GM23338 (cell line): ENCODE measurements around the gene SPRR1B. TPM values are rescaled to one million over a fixed set of nuclear protein-coding genes. Genes with fewer than 3 reads are reported as not detected.

ENCODE experiments used
- ATAC-seq: fragments of 200-7000 bp; cut with Tn5 transposase; 3 replicates; pipeline ENCODE4 v1.9.1; 2020
- DNase-seq: peaks from one replicate; pipeline ENCODE4 v3.0.0-alpha.2; 2015; ENCODE audit warnings: low spot score
- H2AFZ ChIP-seq: fragments of 200-600 bp; sonication (generic); 2 replicates; pipeline ENCODE4 v1.8.0; 2016; ENCODE audit warnings: antibody characterized with exemption, mild to moderate bottlenecking, moderate library complexity
- H3F3A ChIP-seq: fragments of 200-600 bp; sonication (generic); replicated peaks from 2 replicates; pipeline ENCODE4 v1.8.0; 2017; ENCODE audit warnings: antibody characterized with exemption, mixed run types, low read depth
- H3K27ac ChIP-seq: fragments of 200-600 bp; sonication (generic); 2 replicates; pipeline ENCODE4 v1.6.1; 2016; ENCODE audit warnings: low read depth
- H3K27me3 ChIP-seq: fragments of 200-600 bp; sonication (generic); 2 replicates; pipeline ENCODE4 v1.8.0; 2016; ENCODE audit warnings: mild to moderate bottlenecking, mixed run types, moderate library complexity; ENCODE audit not compliant: insufficient read depth
- H3K36me3 ChIP-seq: fragments of 200-600 bp; sonication (generic); 2 replicates; pipeline ENCODE4 v1.8.0; 2016; ENCODE audit warnings: mild to moderate bottlenecking; ENCODE audit not compliant: insufficient read depth
- H3K4me1 ChIP-seq: fragments of 200-600 bp; sonication (generic); 2 replicates; pipeline ENCODE4 v1.8.0; 2016; ENCODE audit warnings: mild to moderate bottlenecking, moderate library complexity; ENCODE audit not compliant: insufficient read depth
- H3K4me2 ChIP-seq: fragments of 200-600 bp; sonication (generic); 2 replicates; pipeline ENCODE4 v1.7.1; 2017; ENCODE audit warnings: mixed run types
- H3K4me3 ChIP-seq: fragments of 200-600 bp; sonication (generic); 2 replicates; pipeline ENCODE4 v1.6.1; 2016; ENCODE audit warnings: mixed run types
- H3K79me2 ChIP-seq: fragments of 200-600 bp; sonication (generic); replicated peaks from 2 replicates; pipeline ENCODE4 v1.8.0; 2017; ENCODE audit warnings: mild to moderate bottlenecking; ENCODE audit not compliant: insufficient read depth
- H3K9me2 ChIP-seq: fragments of 200-600 bp; sonication (generic); 2 replicates; pipeline ENCODE4 v1.8.0; 2017; ENCODE audit not compliant: insufficient read depth
- H4K20me1 ChIP-seq: fragments of 200-600 bp; sonication (generic); replicated peaks from 2 replicates; pipeline ENCODE4 v1.8.0; 2017; ENCODE audit warnings: mild to moderate bottlenecking; ENCODE audit not compliant: insufficient read depth
- H3K27ac Mint-ChIP-seq: 2 replicates; pipeline ENCODE4 v1.8.0; 2020; ENCODE audit warnings: inconsistent platforms, mild to moderate bottlenecking, moderate library complexity, mixed read lengths
- H3K27me3 Mint-ChIP-seq: 3 replicates; pipeline ENCODE4 v1.8.0; 2022; ENCODE audit warnings: low read depth, mild to moderate bottlenecking, moderate library complexity, mixed read lengths, inconsistent platforms; ENCODE audit not compliant: insufficient read depth, poor library complexity
- H3K36me3 Mint-ChIP-seq: 3 replicates; pipeline ENCODE4 v1.8.0; 2021; ENCODE audit warnings: low read depth, mild to moderate bottlenecking, inconsistent platforms, moderate library complexity, mixed read lengths
- H3K4me1 Mint-ChIP-seq: 3 replicates; pipeline ENCODE4 v1.8.0; 2020; ENCODE audit warnings: mild to moderate bottlenecking, inconsistent platforms, mixed read lengths
- H3K4me3 Mint-ChIP-seq: 3 replicates; pipeline ENCODE4 v1.8.0; 2021; ENCODE audit warnings: moderate library complexity, mild to moderate bottlenecking, inconsistent platforms, mixed read lengths
- H3K9me3 Mint-ChIP-seq: 3 replicates; pipeline ENCODE4 v1.8.0; 2020; ENCODE audit warnings: moderate library complexity, mild to moderate bottlenecking, inconsistent platforms, mixed read lengths
- CREB1 ChIP-seq: fragments of 250-450 bp; sonication (Bioruptor Pico); IDR thresholded peaks from 2 replicates; pipeline ENCODE4 v1.5.0; 2020; ENCODE audit warnings: low read depth, mild to moderate bottlenecking, moderate library complexity
- CTCF ChIP-seq, 2 experiments: fragments of 200-600 bp in 1 of 2; sonication (generic) in 1 of 2; conservative IDR thresholded peaks; 2 replicates each; pipeline versions ENCODE4 v1.5.1 to v1.6.1; 2016 to 2017; ENCODE audit warnings: antibody characterized with exemption in 2 of 2, low read depth in 2 of 2, mild to moderate bottlenecking in 2 of 2, moderate library complexity in 1 of 2
- ETS1 ChIP-seq: IDR thresholded peaks from 2 replicates; pipeline ENCODE4 v1.6.1; 2016; ENCODE audit warnings: antibody characterized with exemption
- EZH2 ChIP-seq: fragments of 200-600 bp; sonication (generic); IDR thresholded peaks from one replicate; pipeline ENCODE4 v1.8.0; 2017; ENCODE audit warnings: antibody characterized with exemption, mild to moderate bottlenecking, low read depth; ENCODE audit not compliant: unreplicated experiment
- EZH2phosphoT487 ChIP-seq: fragments of 200-600 bp; sonication (generic); IDR thresholded peaks from one replicate; pipeline ENCODE4 v1.8.1; 2018; ENCODE audit warnings: antibody characterized with exemption; ENCODE audit not compliant: unreplicated experiment
- JUNB ChIP-seq: IDR thresholded peaks from one replicate; pipeline ENCODE4 v1.6.1; 2016; ENCODE audit warnings: antibody characterized with exemption; ENCODE audit not compliant: unreplicated experiment
- NANOG ChIP-seq: IDR thresholded peaks from 2 replicates; pipeline ENCODE4 v1.6.1; 2016; ENCODE audit warnings: antibody characterized with exemption, borderline replicate concordance
- POLR2AphosphoS5 ChIP-seq: IDR thresholded peaks from 2 replicates; pipeline ENCODE4 v1.6.1; 2016; ENCODE audit warnings: antibody characterized with exemption, low read depth
- REST ChIP-seq: IDR thresholded peaks from one replicate; pipeline ENCODE4 v1.6.1; 2018; ENCODE audit warnings: antibody characterized with exemption; ENCODE audit not compliant: unreplicated experiment
- STAT1 ChIP-seq: IDR thresholded peaks from one replicate; pipeline ENCODE4 v1.6.1; 2016; ENCODE audit warnings: antibody characterized with exemption; ENCODE audit not compliant: unreplicated experiment
- ZNF114 ChIP-seq: fragments of 250-450 bp; sonication (Bioruptor Pico); IDR thresholded peaks from 2 replicates; pipeline ENCODE4 v1.5.0; 2020; ENCODE audit warnings: mild to moderate bottlenecking, moderate library complexity
- ZNF331 ChIP-seq: fragments of 250-450 bp; sonication (Bioruptor Pico); IDR thresholded peaks from 2 replicates; pipeline ENCODE4 v1.5.0; 2020; ENCODE audit warnings: low read depth, mild to moderate bottlenecking, moderate library complexity
- ZNF462 ChIP-seq: fragments of 250-450 bp; sonication (Bioruptor Pico); IDR thresholded peaks from 2 replicates; pipeline ENCODE4 v1.5.0; 2020; ENCODE audit warnings: mild to moderate bottlenecking, moderate library complexity
- polyA plus RNA-seq: library from polyadenylated mRNA; unstranded; fragments of >200 nt; fragmentation: Nextera tagmentation; extraction: Ambion mirVana; gene quantifications from 2 replicates; pipeline ENCODE4 v1.2.1, GENCODE V29; 2016
- total RNA-seq: library from RNA; depleted of rRNA; stranded (reverse); fragments of >200 nt; shearing (Covaris generic); gene quantifications from 2 replicates; pipeline ENCODE4 v1.2.3, GENCODE V29; 2014

The SPRR1B gene
- total and polyA plus RNA-seq, 2 experiments from 2014 or later: not detected

GRCh38 chr1:153025797-153026196, 5.2 kb upstream of the SPRR1B start:
- no peak for DNase-seq

More at GRCh38 chr1:153025797-153026196, 5.2 kb upstream of the SPRR1B start:
- Histone ChIP-seq H3K9me2 (peaks cover 9% of the 10 kb centered on the region), H3K4me1 (peaks cover 15% of the 10 kb centered on the region), H3K36me3 (no peaks in the 10 kb centered on the region), H3K79me2 (no peaks in the 10 kb centered on the region), H3K4me3 (no peak overlapping the region), H3K27me3 (no peaks in the 10 kb centered on the region), H4K20me1 (no peaks in the 10 kb centered on the region), H3K4me2 (no peak overlapping the region), H3F3A (no peaks in the 10 kb centered on the region), H2AFZ (no peak overlapping the region), H3K27ac (no peak overlapping the region)
- H3K9me3 Mint-ChIP-seq: peaks cover 3% of the 10 kb centered on the region; the same call in 1 of the 3 replicates
- no peak overlapping the region for H3K27ac Mint-ChIP-seq
- H3K36me3 Mint-ChIP-seq: no peaks in the 10 kb centered on the region
- peaks cover 3% of the 10 kb centered on the region for H3K27me3 Mint-ChIP-seq
- no peak for ATAC-seq
- TF ChIP-seq STAT1: no peak
- TF ChIP-seq JUNB: no peak
- no peak for TF ChIP-seq NANOG
- no peak for TF ChIP-seq ZNF462 (CRISPR knock-in tag)
- TF ChIP-seq CTCF (conservative IDR thresholded peaks at IDR 0.05; ENCODE audit: low read depth in 2 of 2): no peak
- no peak for TF ChIP-seq CREB1
- TF ChIP-seq ZNF331 (CRISPR knock-in tag): no peak
- TF ChIP-seq ZNF114: no peak
- no peak for TF ChIP-seq POLR2AphosphoS5
- TF ChIP-seq EZH2: no peak
- no peak for TF ChIP-seq REST
- TF ChIP-seq EZH2phosphoT487: no peak
- TF ChIP-seq ETS1: no peak
- H3K4me3 Mint-ChIP-seq: no peak overlapping the region
- H3K4me1 Mint-ChIP-seq: peaks cover 20% of the 10 kb centered on the region
